SK-N-SH (cell line): ENCODE results near the gene ZNF358. TPM values are rescaled to one million over a fixed set of nuclear protein-coding genes. Genes with fewer than 3 reads are reported as not detected.

Experiments used
- CTCF ChIA-PET: fragments of 300-600, 350-600 bp; formaldehyde crosslinking; extraction: SDS; loops from one replicate; lab custom pipeline; 2021; lab: Yijun Ruan, JAX
- POLR2A ChIA-PET: fragments of 350-600 bp; sonication (Branson Sonifier 250); formaldehyde crosslinking; extraction: SDS; loops from one replicate; lab custom pipeline; 2020; ENCODE audit warnings: antibody characterized with exemption, inconsistent platforms; lab: Yijun Ruan, JAX
- DNase-seq: peaks from one replicate; pipeline ENCODE4 v3.0.0; 2012
- H2AFZ ChIP-seq: fragments of 200-600 bp; sonication (generic); 2 replicates; pipeline ENCODE4 v1.8.1; 2016; ENCODE audit warnings: antibody characterized with exemption, mild to moderate bottlenecking, low read depth
- H3F3A ChIP-seq: fragments of 200-600 bp; sonication (generic); replicated peaks from 2 replicates; pipeline ENCODE3; 2016; ENCODE audit warnings: antibody characterized with exemption, mild to moderate bottlenecking; ENCODE audit not compliant: insufficient read depth
- H3K27ac ChIP-seq, 2 experiments: fragments of 200-500 bp in 1 of 2; fragments of 200-600 bp in 1 of 2; sonication (Bioruptor generic) in 1 of 2; sonication (generic), shearing (Covaris generic) in 1 of 2; 2 replicates each; pipeline versions ENCODE4 v1.5.1 to v1.6.1; 2014 to 2016; ENCODE audit warnings: low read depth in 2 of 2, inconsistent platforms in 1 of 2, low read length in 1 of 2, mild to moderate bottlenecking in 1 of 2, mixed read lengths in 1 of 2
- H3K27me3 ChIP-seq: fragments of 200-600 bp; sonication (generic), shearing (Covaris generic); 2 replicates; pipeline ENCODE4 v1.6.1; 2016; ENCODE audit warnings: mixed run types; ENCODE audit not compliant: insufficient read depth
- H3K36me3 ChIP-seq, 2 experiments: fragments of 200-500 bp in 1 of 2; fragments of 200-600 bp in 1 of 2; sonication (Bioruptor generic) in 1 of 2; sonication (generic) in 1 of 2; replicated peaks in 1 of 2; 2 replicates each; pipeline versions ENCODE3 to v1.5.1; 2014 to 2016; ENCODE audit warnings: low read length in 1 of 2, mild to moderate bottlenecking in 1 of 2; ENCODE audit not compliant: insufficient read depth in 2 of 2, control insufficient read depth in 1 of 2
- H3K4me1 ChIP-seq, 2 experiments: fragments of 200-500 bp in 1 of 2; fragments of 200-600 bp in 1 of 2; sonication (Bioruptor generic) in 1 of 2; sonication (generic), shearing (Covaris generic) in 1 of 2; 2 replicates each; pipeline versions ENCODE4 v1.5.1 to v1.6.1; 2014 to 2016; ENCODE audit warnings: low read depth in 1 of 2, low read length in 1 of 2, mixed run types in 1 of 2; ENCODE audit not compliant: insufficient read depth in 2 of 2, control insufficient read depth in 1 of 2
- H3K4me2 ChIP-seq: fragments of 200-600 bp; sonication (generic), shearing (Covaris generic); 2 replicates; pipeline ENCODE4 v1.6.1; 2017; ENCODE audit warnings: mixed run types
- H3K4me3 ChIP-seq, 2 experiments: fragments of 200-500 bp in 1 of 2; fragments of 200-600 bp in 1 of 2; sonication (Bioruptor generic) in 1 of 2; sonication (generic), shearing (Covaris generic) in 1 of 2; 2 replicates each; pipeline versions ENCODE4 v1.5.1 to v1.8.1; 2014 to 2016; ENCODE audit warnings: low read depth in 2 of 2, inconsistent platforms in 1 of 2, low read length in 1 of 2, mild to moderate bottlenecking in 1 of 2, mixed read lengths in 1 of 2, moderate library complexity in 1 of 2
- H3K79me2 ChIP-seq: fragments of 200-600 bp; sonication (generic); 2 replicates; pipeline ENCODE4 v1.8.1; 2017; ENCODE audit warnings: mild to moderate bottlenecking; ENCODE audit not compliant: insufficient read depth
- H3K9ac ChIP-seq: fragments of 200-600 bp; sonication (generic); 2 replicates; pipeline ENCODE4 v1.6.1; 2017; ENCODE audit warnings: mixed run types
- H3K9me2 ChIP-seq: fragments of 200-600 bp; sonication (generic); 2 replicates; pipeline ENCODE4 v1.6.1; 2017; ENCODE audit warnings: mixed run types
- H3K9me3 ChIP-seq: fragments of 200-600 bp; sonication (generic); 2 replicates; pipeline ENCODE4 v1.6.1; 2017; ENCODE audit warnings: mixed run types, mild to moderate bottlenecking, moderate library complexity
- H4K20me1 ChIP-seq: fragments of 200-600 bp; sonication (generic); 2 replicates; pipeline ENCODE4 v1.6.1; 2017; ENCODE audit warnings: mild to moderate bottlenecking, mixed run types; ENCODE audit not compliant: insufficient read depth
- CTCF ChIP-seq: fragments of 200-600 bp; sonication (generic); IDR thresholded peaks from 2 replicates; pipeline ENCODE4 v1.6.1; 2017; ENCODE audit warnings: antibody characterized with exemption, mild to moderate bottlenecking, moderate library complexity
- ELF1 ChIP-seq: IDR thresholded peaks from 2 replicates; pipeline ENCODE4 v1.4.0; 2012
- GATA2 ChIP-seq: sonication (generic); formaldehyde crosslinking; IDR thresholded peaks from 2 replicates; pipeline ENCODE4 v1.5.0; 2020; ENCODE audit warnings: mild to moderate bottlenecking, missing genetic modification reagents
- JUND ChIP-seq: IDR thresholded peaks from 2 replicates; pipeline ENCODE4 v1.4.0; 2012
- MEF2A ChIP-seq: IDR thresholded peaks from 2 replicates; pipeline ENCODE4 v1.4.0; 2012; ENCODE audit warnings: low read depth, borderline replicate concordance
- MXI1 ChIP-seq: IDR thresholded peaks from 2 replicates; pipeline ENCODE4 v1.6.1; 2012; ENCODE audit warnings: mild to moderate bottlenecking, low read depth, low read length, improper control_type of control experiment
- PBX3 ChIP-seq: IDR thresholded peaks from 2 replicates; pipeline ENCODE4; 2012
- RAD21 ChIP-seq: IDR thresholded peaks from 2 replicates; pipeline ENCODE4 v1.6.1; 2012; ENCODE audit warnings: mild to moderate bottlenecking, low read length
- RFX5 ChIP-seq: IDR thresholded peaks from 2 replicates; pipeline ENCODE4 v1.6.1; 2012; ENCODE audit warnings: mild to moderate bottlenecking, improper control_type of control experiment, low read length
- SIN3A ChIP-seq: IDR thresholded peaks from 2 replicates; pipeline ENCODE4 v1.6.1; 2012; ENCODE audit warnings: low read depth, mild to moderate bottlenecking, low read length, moderate library complexity, borderline replicate concordance
- SMC3 ChIP-seq: IDR thresholded peaks from 2 replicates; pipeline ENCODE4 v1.6.1; 2012; ENCODE audit warnings: low read depth, low read length, improper control_type of control experiment
- TCF12 ChIP-seq: IDR thresholded peaks from 2 replicates; pipeline ENCODE4 v1.4.0; 2012
- TEAD4 ChIP-seq: IDR thresholded peaks from 2 replicates; pipeline ENCODE4 v1.4.0; 2012; ENCODE audit warnings: mild to moderate bottlenecking, borderline replicate concordance; ENCODE audit not compliant: insufficient read depth
- WGBS: methylation state at CpG from one replicate; pipeline ENCODE4 v1.1.6; 2017; ENCODE audit warnings: low lambda C conversion rate; 5-methylcytosine and 5-hydroxymethylcytosine counted together
- polyA plus RNA-seq, 3 experiments: library from polyadenylated mRNA; depleted of rRNA; stranded (reverse); fragments of >200 nt; gene quantifications; 2 replicates each; pipeline ENCODE4 v1.2.3, GENCODE V29; 2012
- TF ChIP-seq, protein P1 (sequence below): IDR thresholded peaks from 2 replicates; pipeline ENCODE4 v1.6.1; 2012; ENCODE audit warnings: mild to moderate bottlenecking, low read depth, low read length, moderate library complexity
- TF ChIP-seq, protein P2 (sequence below): IDR thresholded peaks from 2 replicates; pipeline ENCODE4 v1.4.0; 2012; ENCODE audit warnings: low read depth, borderline replicate concordance
- TF ChIP-seq, protein P3 (sequence below): fragments of 150-350 bp; IDR thresholded peaks from 2 replicates; pipeline ENCODE4 v1.6.1; 2017; ENCODE audit warnings: antibody characterized with exemption, low read length, low read depth, borderline replicate concordance

Gene ZNF358
- polyA plus RNA-seq, 1 of the 3 experiments (the other 2 are of a cell fraction), result 49.3 TPM

DNA sequence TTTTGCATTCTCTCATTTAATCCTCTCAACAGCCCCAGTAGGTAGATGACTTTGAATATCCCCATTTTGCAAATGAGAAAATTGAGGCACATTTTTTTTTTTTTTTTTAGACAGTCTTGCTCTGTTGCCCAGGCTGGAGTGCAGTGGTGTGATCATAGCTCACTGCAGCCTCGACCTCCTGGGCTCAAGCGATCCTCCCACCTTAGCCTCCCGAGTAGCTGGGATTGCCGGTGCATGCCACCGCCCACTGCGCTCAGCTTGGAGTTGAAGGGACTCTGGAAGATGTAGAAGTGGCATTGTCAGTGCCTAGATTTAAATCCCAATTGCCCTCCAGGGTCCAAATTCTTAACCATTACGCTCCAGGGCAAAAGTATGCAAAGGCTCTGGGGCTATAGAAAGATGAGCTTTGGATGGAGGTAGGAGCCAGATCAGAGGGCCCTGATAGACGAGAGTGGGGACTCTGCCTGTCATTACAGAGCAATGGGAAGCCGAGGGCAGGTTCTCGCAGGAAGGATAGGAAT is 5.7 kb downstream of the ZNF358 start:
- WGBS, result 69% methylated on average over 10 of the region's 10 CpGs
- 0 out of 2 replicates have a peak, but pooled peaks have one; percentile 10 for TF ChIP-seq JUND
- TF ChIP-seq ELF1, result no peak
- peak overlapping the region; percentile 97 for H3K4me2 ChIP-seq
- no peaks in the 10 kb centered on the region for H3K9me3 ChIP-seq
- peak overlapping the region; percentile 38 to 90; a peak in 3 of 4 replicates for H3K27ac ChIP-seq
- H4K20me1 ChIP-seq, result no peaks in the 10 kb centered on the region
- peaks cover 5 to 24% of the 10 kb centered on the region in 2 experiments; a peak in 2 of 4 replicates for H3K4me1 ChIP-seq
- peaks cover 20% of the 10 kb centered on the region for H3K79me2 ChIP-seq
- peaks cover 12% of the 10 kb centered on the region for H3F3A ChIP-seq
- H3K9ac ChIP-seq, result peak overlapping the region; percentile 39
- H2AFZ ChIP-seq, result peak overlapping the region; percentile 91; the same call in 1 of the 2 replicates
- POLR2A ChIA-PET, result interaction anchor here (0.6 to 3.5 kb wide), 6 partner anchors 8 to 1965 kb away, joined by 3 to 16 read pairs (median 4); no protein-coding TSS in a partner anchor
- no peaks in the 10 kb centered on the region for H3K9me2 ChIP-seq
- peak overlapping the region; percentile 79 to 89 for H3K4me3 ChIP-seq
- H3K36me3 ChIP-seq, result peaks cover 0 to 8% of the 10 kb centered on the region in 2 experiments
- no peak for DNase-seq
- CTCF ChIA-PET, result interaction anchor here (0.7 to 3.8 kb wide), 6 partner anchors 10 to 938 kb away, joined by 3 to 25 read pairs (median 10); partner anchors contain the start of genes PEX11G and PNPLA6
- no peaks in the 10 kb centered on the region for H3K27me3 ChIP-seq

GRCh38 chr19:7522072-7522922 is 6.4 kb downstream of the ZNF358 start, which contains the start of gene MCOLN1:
TSS of gene MCOLN1 (plus strand) at chr19:7522624. CDS start at chr19:7522751, 127 bp downstream.
- ChIA-PET CTCF (interaction anchor here (0.7 to 3.8 kb wide), 10 partner anchors 10 to 937 kb away, joined by 3 to 25 read pairs (median 5); partner anchors contain the start of gene PNPLA6), POLR2A (interaction anchor here (0.6 to 3.5 kb wide), 9 partner anchors 9 to 125 kb away, joined by 3 to 16 read pairs (median 4); partner anchors contain the start of gene PNPLA6)
- peak; percentile 100 for DNase-seq
- TF ChIP-seq SMC3, result no peak
- no peak for TF ChIP-seq MEF2A
- TF ChIP-seq SIN3A, result peak; percentile 99
- TF ChIP-seq MXI1, result peak; percentile 92
- TF ChIP-seq CTCF, result no peak
- TF ChIP-seq, protein P1, sequence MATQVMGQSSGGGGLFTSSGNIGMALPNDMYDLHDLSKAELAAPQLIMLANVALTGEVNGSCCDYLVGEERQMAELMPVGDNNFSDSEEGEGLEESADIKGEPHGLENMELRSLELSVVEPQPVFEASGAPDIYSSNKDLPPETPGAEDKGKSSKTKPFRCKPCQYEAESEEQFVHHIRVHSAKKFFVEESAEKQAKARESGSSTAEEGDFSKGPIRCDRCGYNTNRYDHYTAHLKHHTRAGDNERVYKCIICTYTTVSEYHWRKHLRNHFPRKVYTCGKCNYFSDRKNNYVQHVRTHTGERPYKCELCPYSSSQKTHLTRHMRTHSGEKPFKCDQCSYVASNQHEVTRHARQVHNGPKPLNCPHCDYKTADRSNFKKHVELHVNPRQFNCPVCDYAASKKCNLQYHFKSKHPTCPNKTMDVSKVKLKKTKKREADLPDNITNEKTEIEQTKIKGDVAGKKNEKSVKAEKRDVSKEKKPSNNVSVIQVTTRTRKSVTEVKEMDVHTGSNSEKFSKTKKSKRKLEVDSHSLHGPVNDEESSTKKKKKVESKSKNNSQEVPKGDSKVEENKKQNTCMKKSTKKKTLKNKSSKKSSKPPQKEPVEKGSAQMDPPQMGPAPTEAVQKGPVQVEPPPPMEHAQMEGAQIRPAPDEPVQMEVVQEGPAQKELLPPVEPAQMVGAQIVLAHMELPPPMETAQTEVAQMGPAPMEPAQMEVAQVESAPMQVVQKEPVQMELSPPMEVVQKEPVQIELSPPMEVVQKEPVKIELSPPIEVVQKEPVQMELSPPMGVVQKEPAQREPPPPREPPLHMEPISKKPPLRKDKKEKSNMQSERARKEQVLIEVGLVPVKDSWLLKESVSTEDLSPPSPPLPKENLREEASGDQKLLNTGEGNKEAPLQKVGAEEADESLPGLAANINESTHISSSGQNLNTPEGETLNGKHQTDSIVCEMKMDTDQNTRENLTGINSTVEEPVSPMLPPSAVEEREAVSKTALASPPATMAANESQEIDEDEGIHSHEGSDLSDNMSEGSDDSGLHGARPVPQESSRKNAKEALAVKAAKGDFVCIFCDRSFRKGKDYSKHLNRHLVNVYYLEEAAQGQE, result no peak
- TF ChIP-seq, protein P2, sequence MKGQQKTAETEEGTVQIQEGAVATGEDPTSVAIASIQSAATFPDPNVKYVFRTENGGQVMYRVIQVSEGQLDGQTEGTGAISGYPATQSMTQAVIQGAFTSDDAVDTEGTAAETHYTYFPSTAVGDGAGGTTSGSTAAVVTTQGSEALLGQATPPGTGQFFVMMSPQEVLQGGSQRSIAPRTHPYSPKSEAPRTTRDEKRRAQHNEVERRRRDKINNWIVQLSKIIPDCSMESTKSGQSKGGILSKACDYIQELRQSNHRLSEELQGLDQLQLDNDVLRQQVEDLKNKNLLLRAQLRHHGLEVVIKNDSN, result peak; percentile 100
- TF ChIP-seq RAD21, result no peak
- peak; percentile 66 for TF ChIP-seq PBX3
- TF ChIP-seq TEAD4, result no peak
- TF ChIP-seq, protein P3, sequence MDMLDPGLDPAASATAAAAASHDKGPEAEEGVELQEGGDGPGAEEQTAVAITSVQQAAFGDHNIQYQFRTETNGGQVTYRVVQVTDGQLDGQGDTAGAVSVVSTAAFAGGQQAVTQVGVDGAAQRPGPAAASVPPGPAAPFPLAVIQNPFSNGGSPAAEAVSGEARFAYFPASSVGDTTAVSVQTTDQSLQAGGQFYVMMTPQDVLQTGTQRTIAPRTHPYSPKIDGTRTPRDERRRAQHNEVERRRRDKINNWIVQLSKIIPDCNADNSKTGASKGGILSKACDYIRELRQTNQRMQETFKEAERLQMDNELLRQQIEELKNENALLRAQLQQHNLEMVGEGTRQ, result peak; percentile 100
- TF ChIP-seq RFX5, result no peak
- TF ChIP-seq JUND, result no peak
- no peak for TF ChIP-seq GATA2
- TF ChIP-seq TCF12, result peak; percentile 47; the same call in 1 of the 2 replicates

More at GRCh38 chr19:7522072-7522922, 6.4 kb downstream of the ZNF358 start, which contains the start of gene MCOLN1:
- Histone ChIP-seq H2AFZ (peak within 1 kb of the TSS; percentile 91), H3K9me3 (no peaks in the 10 kb centered on the region), H3K9ac (peak within 1 kb of the TSS; percentile 74), H3K4me1 (peaks cover 5 to 17% of the 10 kb centered on the region in 2 experiments; a peak in 2 of 4 replicates), H3K27me3 (no peaks in the 10 kb centered on the region), H3K4me2 (peak within 1 kb of the TSS; percentile 97), H3K36me3 (peaks cover 0 to 8% of the 10 kb centered on the region in 2 experiments), H3K27ac (peak within 1 kb of the TSS; percentile 38 to 90; a peak in 3 of 4 replicates), H3F3A (peaks cover 12% of the 10 kb centered on the region), H4K20me1 (no peaks in the 10 kb centered on the region), H3K79me2 (peaks cover 14% of the 10 kb centered on the region), H3K9me2 (no peaks in the 10 kb centered on the region), H3K4me3 (peak within 1 kb of the TSS; percentile 79 to 89)
- WGBS, result 2% methylated on average over 32 of the region's 65 CpGs
